Esophagus squamous epithelium (tissue), 4 donors: ENCODE results near the gene B3GNT4.

Experiments used
- POLR2A ChIP-seq, 4 donors: fragments of 450-650 bp; IDR thresholded peaks; one replicate each; pipeline ENCODE4 v1.6.1; 2017; ENCODE audit warnings: antibody characterized with exemption in 4 of 4, mild to moderate bottlenecking in 4 of 4, moderate library complexity in 3 of 4
- TF ChIP-seq, protein P1 (sequence below), 6 experiments: fragments of 450-650 bp in 4 of 6; fragments of 200-600 bp in 2 of 6; sonication (generic) in 2 of 6; IDR thresholded peaks; one replicate each; pipeline ENCODE4 v1.5.1; 2016 to 2019; ENCODE audit warnings: antibody characterized with exemption in 6 of 6, mild to moderate bottlenecking in 4 of 6, moderate library complexity in 4 of 6

- TF ChIP-seq, protein P1, sequence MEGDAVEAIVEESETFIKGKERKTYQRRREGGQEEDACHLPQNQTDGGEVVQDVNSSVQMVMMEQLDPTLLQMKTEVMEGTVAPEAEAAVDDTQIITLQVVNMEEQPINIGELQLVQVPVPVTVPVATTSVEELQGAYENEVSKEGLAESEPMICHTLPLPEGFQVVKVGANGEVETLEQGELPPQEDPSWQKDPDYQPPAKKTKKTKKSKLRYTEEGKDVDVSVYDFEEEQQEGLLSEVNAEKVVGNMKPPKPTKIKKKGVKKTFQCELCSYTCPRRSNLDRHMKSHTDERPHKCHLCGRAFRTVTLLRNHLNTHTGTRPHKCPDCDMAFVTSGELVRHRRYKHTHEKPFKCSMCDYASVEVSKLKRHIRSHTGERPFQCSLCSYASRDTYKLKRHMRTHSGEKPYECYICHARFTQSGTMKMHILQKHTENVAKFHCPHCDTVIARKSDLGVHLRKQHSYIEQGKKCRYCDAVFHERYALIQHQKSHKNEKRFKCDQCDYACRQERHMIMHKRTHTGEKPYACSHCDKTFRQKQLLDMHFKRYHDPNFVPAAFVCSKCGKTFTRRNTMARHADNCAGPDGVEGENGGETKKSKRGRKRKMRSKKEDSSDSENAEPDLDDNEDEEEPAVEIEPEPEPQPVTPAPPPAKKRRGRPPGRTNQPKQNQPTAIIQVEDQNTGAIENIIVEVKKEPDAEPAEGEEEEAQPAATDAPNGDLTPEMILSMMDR (IDR thresholded peaks at IDR 0.05): no peak
- no peak for TF ChIP-seq POLR2A (IDR thresholded peaks at IDR 0.05)
Observed at GRCh38 chr12:122185494-122186082, 17.9 kb upstream of the B3GNT4 start.
